HepG2 (cell line): ENCODE data around the gene PXT1. TPM values are rescaled to one million over a fixed set of nuclear protein-coding genes. Genes with fewer than 3 reads are reported as not detected.

ENCODE experiments used
- CREB3 ChIP-seq: sonication (generic); formaldehyde crosslinking; IDR thresholded peaks from 2 replicates; pipeline ENCODE4 v1.5.0; 2020; ENCODE audit warnings: missing genetic modification reagents
- DNMT3B ChIP-seq: conservative IDR thresholded peaks from 2 replicates; pipeline ENCODE4 v1.6.1; 2016; ENCODE audit warnings: missing biosample characterization, control low read depth
- ESRRA ChIP-seq: sonication (generic); formaldehyde crosslinking; IDR thresholded peaks from 2 replicates; pipeline ENCODE4 v1.5.1; 2020; ENCODE audit warnings: mild to moderate bottlenecking, low read depth, missing genetic modification reagents
- MED8 ChIP-seq: sonication (generic); formaldehyde crosslinking; IDR thresholded peaks from 2 replicates; pipeline ENCODE4 v1.8.1; 2023; ENCODE audit warnings: mild to moderate bottlenecking, missing genetic modification reagents; ENCODE audit not compliant: insufficient replicate concordance
- MLXIP ChIP-seq: sonication (generic); formaldehyde crosslinking; IDR thresholded peaks from 2 replicates; pipeline ENCODE4 v1.9.0; 2021; ENCODE audit warnings: missing genetic modification reagents, borderline replicate concordance
- MXD1 ChIP-seq: sonication (generic); formaldehyde crosslinking; IDR thresholded peaks from 2 replicates; pipeline ENCODE4 v1.4.0; 2020; ENCODE audit warnings: mild to moderate bottlenecking, missing genetic modification reagents
- NR1H2 ChIP-seq: sonication (generic); formaldehyde crosslinking; IDR thresholded peaks from 2 replicates; pipeline ENCODE4 v1.8.1; 2022; ENCODE audit warnings: low read depth, missing genetic modification reagents, borderline replicate concordance
- PBX3 ChIP-seq: sonication (generic); formaldehyde crosslinking; IDR thresholded peaks from 2 replicates; pipeline ENCODE4 v1.8.1; 2023; ENCODE audit warnings: missing genetic modification reagents, inconsistent platforms, borderline replicate concordance
- SKI ChIP-seq: fragments of 450-650 bp; IDR thresholded peaks from one replicate; pipeline ENCODE4 v1.6.1; 2018; ENCODE audit warnings: mild to moderate bottlenecking; ENCODE audit not compliant: partially characterized antibody
- TEAD3 ChIP-seq: optimal IDR thresholded peaks from 2 replicates; pipeline ENCODE3; 2016; ENCODE audit warnings: borderline replicate concordance
- YEATS4 ChIP-seq: sonication (generic); formaldehyde crosslinking; IDR thresholded peaks from 2 replicates; pipeline ENCODE4 v1.4.0; 2020; ENCODE audit warnings: missing genetic modification reagents, borderline replicate concordance
- ZBTB10 ChIP-seq: sonication (generic); formaldehyde crosslinking; IDR thresholded peaks from 2 replicates; pipeline ENCODE4 v1.4.0; 2020; ENCODE audit warnings: missing genetic modification reagents, borderline replicate concordance
- ZNF275 ChIP-seq: sonication (generic); formaldehyde crosslinking; IDR thresholded peaks from 2 replicates; pipeline ENCODE4 v1.8.0; 2022; ENCODE audit warnings: missing genetic modification reagents, mild to moderate bottlenecking, inconsistent platforms, borderline replicate concordance
- ZNF337 ChIP-seq: sonication (generic); formaldehyde crosslinking; IDR thresholded peaks from 2 replicates; pipeline ENCODE4 v1.5.1; 2020; ENCODE audit warnings: missing genetic modification reagents, low read depth, mild to moderate bottlenecking, borderline replicate concordance
- ZNF660 ChIP-seq: sonication (generic); formaldehyde crosslinking; IDR thresholded peaks from 2 replicates; pipeline ENCODE4 v1.5.1; 2020; ENCODE audit warnings: mild to moderate bottlenecking, low read depth, missing genetic modification reagents, borderline replicate concordance
- polyA plus RNA-seq, 8 experiments: library from polyadenylated mRNA; depleted of rRNA in 3 of 8; stranded (reverse) in 7 of 8; unstranded in 1 of 8; fragments of >200 nt; fragmentation: Illumina TruSeq in 4 of 8; extraction: Trizol in 4 of 8; gene quantifications; 2 replicates each; pipeline versions ENCODE4 v1.2.1 to v1.2.3, GENCODE V29; 2011 to 2016; ENCODE audit warnings: low read depth in 4 of 8, missing spikeins in 1 of 8, mixed read lengths in 1 of 8; ENCODE audit not compliant: insufficient read depth in 1 of 8
- total RNA-seq, 5 experiments: library from RNA; depleted of rRNA; stranded (reverse); fragments of >200 nt; fragmentation: Illumina TruSeq; extraction: Trizol; gene quantifications; 2 replicates each; pipeline ENCODE4 v1.2.3, GENCODE V29; 2016; ENCODE audit warnings: low read depth in 1 of 5

Gene PXT1
- total and polyA plus RNA-seq, 2 of the 13 experiments (the other 11 are each of a cell fraction or from before 2014, with no cell fraction given), result 0.04 TPM; not detected in 1

GRCh38 chr6:36340618-36341454 lies 101.8 kb downstream of the PXT1 start (continued):
- TF ChIP-seq PBX3 (CRISPR knock-in tag) (no peak), TEAD3 (CRISPR knock-in tag) (peak; percentile 90), DNMT3B (no peak), NR1H2 (CRISPR knock-in tag) (no peak), YEATS4 (CRISPR knock-in tag) (peak; percentile 53; the same call in 1 of the 2 replicates), SKI (no peak), ZNF275 (CRISPR knock-in tag) (no peak), MED8 (CRISPR knock-in tag) (no peak), ESRRA (no peak), ZNF337 (no peak), CREB3 (CRISPR knock-in tag) (no peak), ZBTB10 (CRISPR knock-in tag) (no peak), ZNF660 (no peak), MLXIP (CRISPR knock-in tag) (no peak), MXD1 (CRISPR knock-in tag) (no peak)
